HepG2 (cell line): ENCODE data around the gene KNL1. TPM values are rescaled to one million over a fixed set of nuclear protein-coding genes. Genes with fewer than 3 reads are reported as not detected.

Experiments used
- HOXA9 ChIP-seq: sonication (generic); formaldehyde crosslinking; IDR thresholded peaks from 2 replicates; pipeline ENCODE4 v1.8.1; 2022; ENCODE audit warnings: missing genetic modification reagents, mild to moderate bottlenecking, moderate library complexity, borderline replicate concordance
- MAZ ChIP-seq, 2 experiments: sonication (generic) in 1 of 2; formaldehyde crosslinking in 1 of 2; IDR thresholded peaks; 2 replicates each; pipeline versions ENCODE4 v1.5.0 to v1.6.1; 2012 to 2020; ENCODE audit warnings: low read depth in 2 of 2, mild to moderate bottlenecking in 2 of 2, borderline replicate concordance in 1 of 2, improper control_type of control experiment in 1 of 2, low read length in 1 of 2, missing genetic modification reagents in 1 of 2, moderate library complexity in 1 of 2
- PHF21A ChIP-seq: sonication (generic); formaldehyde crosslinking; IDR thresholded peaks from 2 replicates; pipeline ENCODE4 v1.5.0; 2020; ENCODE audit warnings: mild to moderate bottlenecking, missing genetic modification reagents
- SAFB2 ChIP-seq: sonication (generic); formaldehyde crosslinking; IDR thresholded peaks from 2 replicates; pipeline ENCODE4 v1.5.1; 2020; ENCODE audit warnings: missing genetic modification reagents, low read depth, mild to moderate bottlenecking, borderline replicate concordance
- TAF1 ChIP-seq: sonication (generic); formaldehyde crosslinking; IDR thresholded peaks from 2 replicates; pipeline ENCODE4 v1.4.0; 2020; ENCODE audit warnings: missing genetic modification reagents
- YEATS4 ChIP-seq: sonication (generic); formaldehyde crosslinking; IDR thresholded peaks from 2 replicates; pipeline ENCODE4 v1.4.0; 2020; ENCODE audit warnings: missing genetic modification reagents, borderline replicate concordance
- ZBTB20 ChIP-seq: sonication (generic); formaldehyde crosslinking; IDR thresholded peaks from 2 replicates; pipeline ENCODE4 v1.8.1; 2023; ENCODE audit warnings: missing genetic modification reagents, low read depth, mild to moderate bottlenecking, borderline replicate concordance
- ZC3H13 ChIP-seq: sonication (generic); formaldehyde crosslinking; IDR thresholded peaks from 2 replicates; pipeline ENCODE4 v1.8.1; 2023; ENCODE audit warnings: mild to moderate bottlenecking, missing genetic modification reagents, moderate library complexity
- ZNF292 ChIP-seq: sonication (generic); formaldehyde crosslinking; IDR thresholded peaks from 2 replicates; pipeline ENCODE4 v1.8.1; 2022; ENCODE audit warnings: mild to moderate bottlenecking, low read depth, missing genetic modification reagents, borderline replicate concordance
- ZNF501 ChIP-seq: sonication (generic); formaldehyde crosslinking; IDR thresholded peaks from 2 replicates; pipeline ENCODE4 v1.5.1; 2020; ENCODE audit warnings: mild to moderate bottlenecking, moderate library complexity, missing genetic modification reagents
- ZNF563 ChIP-seq: sonication (generic); formaldehyde crosslinking; IDR thresholded peaks from 2 replicates; pipeline ENCODE4 v1.8.0; 2022; ENCODE audit warnings: mild to moderate bottlenecking, moderate library complexity, missing genetic modification reagents
- ZNF747 ChIP-seq: sonication (generic); formaldehyde crosslinking; IDR thresholded peaks from 2 replicates; pipeline ENCODE4 v1.8.1; 2023; ENCODE audit warnings: missing genetic modification reagents, mild to moderate bottlenecking, borderline replicate concordance
- ZNF768 ChIP-seq: sonication (generic); formaldehyde crosslinking; IDR thresholded peaks from 2 replicates; pipeline ENCODE4 v1.4.0; 2020; ENCODE audit warnings: missing genetic modification reagents
- polyA plus RNA-seq, 8 experiments: library from polyadenylated mRNA; depleted of rRNA in 3 of 8; stranded (reverse) in 7 of 8; unstranded in 1 of 8; fragments of >200 nt; fragmentation: Illumina TruSeq in 4 of 8; extraction: Trizol in 4 of 8; gene quantifications; 2 replicates each; pipeline versions ENCODE4 v1.2.1 to v1.2.3, GENCODE V29; 2011 to 2016; ENCODE audit warnings: low read depth in 4 of 8, missing spikeins in 1 of 8, mixed read lengths in 1 of 8; ENCODE audit not compliant: insufficient read depth in 1 of 8
- total RNA-seq, 5 experiments: library from RNA; depleted of rRNA; stranded (reverse); fragments of >200 nt; fragmentation: Illumina TruSeq; extraction: Trizol; gene quantifications; 2 replicates each; pipeline ENCODE4 v1.2.3, GENCODE V29; 2016; ENCODE audit warnings: low read depth in 1 of 5
- TF ChIP-seq, protein P1 (sequence below): sonication (generic); formaldehyde crosslinking; IDR thresholded peaks from 2 replicates; pipeline ENCODE4 v1.8.1; 2022; ENCODE audit warnings: low read depth, mild to moderate bottlenecking, missing genetic modification reagents
- TF ChIP-seq, protein P2 (sequence below): fragments of 450-650 bp; IDR thresholded peaks from 2 replicates; pipeline ENCODE4 v1.6.1; 2016
- TF ChIP-seq, protein P3 (sequence below): IDR thresholded peaks from 2 replicates; pipeline ENCODE4 v1.6.1; 2016
- TF ChIP-seq, protein P4 (sequence below): sonication (generic); formaldehyde crosslinking; IDR thresholded peaks from 2 replicates; pipeline ENCODE4 v1.5.1; 2020; ENCODE audit warnings: mild to moderate bottlenecking, missing genetic modification reagents, moderate library complexity

Gene KNL1
- total and polyA plus RNA-seq, 2 of the 13 experiments (the other 11 are each of a cell fraction or from before 2014, with no cell fraction given): 8.0 to 21.4 TPM

DNA sequence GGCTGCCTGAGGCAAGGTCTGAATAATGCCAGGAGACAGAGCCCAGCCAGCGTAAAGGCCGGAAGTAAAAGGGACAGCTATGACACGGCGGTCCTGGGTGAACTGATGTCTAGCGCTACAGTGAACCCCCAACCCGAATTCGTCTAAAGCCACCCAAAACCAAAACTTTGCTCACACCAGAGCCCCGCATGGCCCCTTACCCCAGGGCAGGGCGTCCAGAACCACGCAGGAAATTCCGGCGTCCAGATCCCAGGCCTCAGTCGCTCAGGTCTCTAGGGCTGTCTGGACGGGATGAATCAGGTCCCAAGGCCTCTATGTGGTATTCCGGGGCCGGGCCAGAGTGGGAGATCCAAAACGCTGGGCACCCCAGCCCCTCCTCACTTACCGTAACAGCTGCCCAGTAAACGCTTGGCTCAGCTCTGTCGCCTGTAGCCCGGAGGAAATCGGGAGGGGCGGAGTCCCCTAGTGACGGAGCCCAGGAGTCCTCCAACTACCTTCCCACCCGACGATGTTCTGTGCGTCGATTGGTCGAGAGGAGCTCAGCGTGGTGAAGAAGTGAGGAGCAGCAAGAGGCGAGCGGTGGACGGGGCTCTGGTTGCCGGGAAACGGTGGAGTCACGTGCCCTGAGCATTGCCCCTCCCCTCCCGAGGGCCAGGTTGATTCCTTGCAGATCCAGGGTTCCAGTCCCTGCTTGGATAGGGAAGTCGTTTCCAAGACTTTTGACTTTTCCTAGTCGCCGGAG lies 29.3 kb upstream of the KNL1 start, which contains the start of gene CCDC32 (continued):
- 0 out of 2 replicates have a peak, but pooled peaks have one; percentile 49 for TF ChIP-seq ZNF747 (CRISPR knock-in tag)
- TF ChIP-seq ZNF563 (CRISPR knock-in tag): peak; percentile 60; the same call in 1 of the 2 replicates
- TF ChIP-seq, protein P1, sequence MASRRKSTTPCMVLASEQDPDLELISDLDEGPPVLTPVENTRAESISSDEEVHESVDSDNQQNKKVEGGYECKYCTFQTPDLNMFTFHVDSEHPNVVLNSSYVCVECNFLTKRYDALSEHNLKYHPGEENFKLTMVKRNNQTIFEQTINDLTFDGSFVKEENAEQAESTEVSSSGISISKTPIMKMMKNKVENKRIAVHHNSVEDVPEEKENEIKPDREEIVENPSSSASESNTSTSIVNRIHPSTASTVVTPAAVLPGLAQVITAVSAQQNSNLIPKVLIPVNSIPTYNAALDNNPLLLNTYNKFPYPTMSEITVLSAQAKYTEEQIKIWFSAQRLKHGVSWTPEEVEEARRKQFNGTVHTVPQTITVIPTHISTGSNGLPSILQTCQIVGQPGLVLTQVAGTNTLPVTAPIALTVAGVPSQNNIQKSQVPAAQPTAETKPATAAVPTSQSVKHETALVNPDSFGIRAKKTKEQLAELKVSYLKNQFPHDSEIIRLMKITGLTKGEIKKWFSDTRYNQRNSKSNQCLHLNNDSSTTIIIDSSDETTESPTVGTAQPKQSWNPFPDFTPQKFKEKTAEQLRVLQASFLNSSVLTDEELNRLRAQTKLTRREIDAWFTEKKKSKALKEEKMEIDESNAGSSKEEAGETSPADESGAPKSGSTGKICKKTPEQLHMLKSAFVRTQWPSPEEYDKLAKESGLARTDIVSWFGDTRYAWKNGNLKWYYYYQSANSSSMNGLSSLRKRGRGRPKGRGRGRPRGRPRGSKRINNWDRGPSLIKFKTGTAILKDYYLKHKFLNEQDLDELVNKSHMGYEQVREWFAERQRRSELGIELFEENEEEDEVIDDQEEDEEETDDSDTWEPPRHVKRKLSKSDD (CRISPR knock-in tag): no peak
- TF ChIP-seq ZNF501 (CRISPR knock-in tag): peak; percentile 95
- TF ChIP-seq, protein P2, sequence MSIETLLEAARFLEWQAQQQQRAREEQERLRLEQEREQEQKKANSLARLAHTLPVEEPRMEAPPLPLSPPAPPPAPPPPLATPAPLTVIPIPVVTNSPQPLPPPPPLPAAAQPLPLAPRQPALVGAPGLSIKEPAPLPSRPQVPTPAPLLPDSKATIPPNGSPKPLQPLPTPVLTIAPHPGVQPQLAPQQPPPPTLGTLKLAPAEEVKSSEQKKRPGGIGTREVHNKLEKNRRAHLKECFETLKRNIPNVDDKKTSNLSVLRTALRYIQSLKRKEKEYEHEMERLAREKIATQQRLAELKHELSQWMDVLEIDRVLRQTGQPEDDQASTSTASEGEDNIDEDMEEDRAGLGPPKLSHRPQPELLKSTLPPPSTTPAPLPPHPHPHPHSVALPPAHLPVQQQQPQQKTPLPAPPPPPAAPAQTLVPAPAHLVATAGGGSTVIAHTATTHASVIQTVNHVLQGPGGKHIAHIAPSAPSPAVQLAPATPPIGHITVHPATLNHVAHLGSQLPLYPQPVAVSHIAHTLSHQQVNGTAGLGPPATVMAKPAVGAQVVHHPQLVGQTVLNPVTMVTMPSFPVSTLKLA: peak; percentile 75
- 0 out of 2 replicates have a peak, but pooled peaks have one; percentile 46 for TF ChIP-seq MAZ (IDR thresholded peaks at IDR 0.05; ENCODE audit: borderline replicate concordance, low read depth, low read length)
- peak; percentile 47 for TF ChIP-seq MAZ (CRISPR knock-in tag; IDR thresholded peaks at IDR 0.05; ENCODE audit: low read depth)
- TF ChIP-seq TAF1 (CRISPR knock-in tag): peak; percentile 77
- TF ChIP-seq, protein P3, sequence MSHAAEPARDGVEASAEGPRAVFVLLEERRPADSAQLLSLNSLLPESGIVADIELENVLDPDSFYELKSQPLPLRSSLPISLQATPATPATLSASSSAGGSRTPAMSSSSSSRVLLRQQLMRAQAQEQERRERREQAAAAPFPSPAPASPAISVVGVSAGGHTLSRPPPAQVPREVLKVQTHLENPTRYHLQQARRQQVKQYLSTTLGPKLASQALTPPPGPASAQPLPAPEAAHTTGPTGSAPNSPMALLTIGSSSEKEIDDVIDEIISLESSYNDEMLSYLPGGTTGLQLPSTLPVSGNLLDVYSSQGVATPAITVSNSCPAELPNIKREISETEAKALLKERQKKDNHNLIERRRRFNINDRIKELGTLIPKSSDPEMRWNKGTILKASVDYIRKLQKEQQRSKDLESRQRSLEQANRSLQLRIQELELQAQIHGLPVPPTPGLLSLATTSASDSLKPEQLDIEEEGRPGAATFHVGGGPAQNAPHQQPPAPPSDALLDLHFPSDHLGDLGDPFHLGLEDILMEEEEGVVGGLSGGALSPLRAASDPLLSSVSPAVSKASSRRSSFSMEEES (CRISPR knock-in tag): peak; percentile 80
- TF ChIP-seq ZNF292: no peak
- TF ChIP-seq YEATS4 (CRISPR knock-in tag): peak; percentile 20; the same call in 1 of the 2 replicates
- TF ChIP-seq PHF21A (CRISPR knock-in tag): peak; percentile 71
- TF ChIP-seq ZNF768 (CRISPR knock-in tag): peak; percentile 44; the same call in 1 of the 2 replicates
- TF ChIP-seq HOXA9 (CRISPR knock-in tag): no peak
- TF ChIP-seq ZBTB20: no peak
- TF ChIP-seq ZC3H13 (CRISPR knock-in tag): no peak
- TF ChIP-seq, protein P4, sequence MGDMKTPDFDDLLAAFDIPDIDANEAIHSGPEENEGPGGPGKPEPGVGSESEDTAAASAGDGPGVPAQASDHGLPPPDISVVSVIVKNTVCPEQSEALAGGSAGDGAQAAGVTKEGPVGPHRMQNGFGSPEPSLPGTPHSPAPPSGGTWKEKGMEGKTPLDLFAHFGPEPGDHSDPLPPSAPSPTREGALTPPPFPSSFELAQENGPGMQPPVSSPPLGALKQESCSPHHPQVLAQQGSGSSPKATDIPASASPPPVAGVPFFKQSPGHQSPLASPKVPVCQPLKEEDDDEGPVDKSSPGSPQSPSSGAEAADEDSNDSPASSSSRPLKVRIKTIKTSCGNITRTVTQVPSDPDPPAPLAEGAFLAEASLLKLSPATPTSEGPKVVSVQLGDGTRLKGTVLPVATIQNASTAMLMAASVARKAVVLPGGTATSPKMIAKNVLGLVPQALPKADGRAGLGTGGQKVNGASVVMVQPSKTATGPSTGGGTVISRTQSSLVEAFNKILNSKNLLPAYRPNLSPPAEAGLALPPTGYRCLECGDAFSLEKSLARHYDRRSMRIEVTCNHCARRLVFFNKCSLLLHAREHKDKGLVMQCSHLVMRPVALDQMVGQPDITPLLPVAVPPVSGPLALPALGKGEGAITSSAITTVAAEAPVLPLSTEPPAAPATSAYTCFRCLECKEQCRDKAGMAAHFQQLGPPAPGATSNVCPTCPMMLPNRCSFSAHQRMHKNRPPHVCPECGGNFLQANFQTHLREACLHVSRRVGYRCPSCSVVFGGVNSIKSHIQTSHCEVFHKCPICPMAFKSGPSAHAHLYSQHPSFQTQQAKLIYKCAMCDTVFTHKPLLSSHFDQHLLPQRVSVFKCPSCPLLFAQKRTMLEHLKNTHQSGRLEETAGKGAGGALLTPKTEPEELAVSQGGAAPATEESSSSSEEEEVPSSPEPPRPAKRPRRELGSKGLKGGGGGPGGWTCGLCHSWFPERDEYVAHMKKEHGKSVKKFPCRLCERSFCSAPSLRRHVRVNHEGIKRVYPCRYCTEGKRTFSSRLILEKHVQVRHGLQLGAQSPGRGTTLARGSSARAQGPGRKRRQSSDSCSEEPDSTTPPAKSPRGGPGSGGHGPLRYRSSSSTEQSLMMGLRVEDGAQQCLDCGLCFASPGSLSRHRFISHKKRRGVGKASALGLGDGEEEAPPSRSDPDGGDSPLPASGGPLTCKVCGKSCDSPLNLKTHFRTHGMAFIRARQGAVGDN (CRISPR knock-in tag): peak; percentile 87
- no peak for TF ChIP-seq SAFB2 (CRISPR knock-in tag)
